GM23338 (cell line): ENCODE results near the gene CNOT1. TPM values are rescaled to one million over a fixed set of nuclear protein-coding genes. Genes with fewer than 3 reads are reported as not detected.

ENCODE experiments used
- ATAC-seq: fragments of 200-7000 bp; cut with Tn5 transposase; 3 replicates; pipeline ENCODE4 v1.9.1; 2020
- DNase-seq: peaks from one replicate; pipeline ENCODE4 v3.0.0-alpha.2; 2015; ENCODE audit warnings: low spot score
- H2AFZ ChIP-seq: fragments of 200-600 bp; sonication (generic); 2 replicates; pipeline ENCODE4 v1.8.0; 2016; ENCODE audit warnings: antibody characterized with exemption, mild to moderate bottlenecking, moderate library complexity
- H3F3A ChIP-seq: fragments of 200-600 bp; sonication (generic); replicated peaks from 2 replicates; pipeline ENCODE4 v1.8.0; 2017; ENCODE audit warnings: antibody characterized with exemption, mixed run types, low read depth
- H3K27ac ChIP-seq: fragments of 200-600 bp; sonication (generic); 2 replicates; pipeline ENCODE4 v1.6.1; 2016; ENCODE audit warnings: low read depth
- H3K27me3 ChIP-seq: fragments of 200-600 bp; sonication (generic); 2 replicates; pipeline ENCODE4 v1.8.0; 2016; ENCODE audit warnings: mild to moderate bottlenecking, mixed run types, moderate library complexity; ENCODE audit not compliant: insufficient read depth
- H3K36me3 ChIP-seq: fragments of 200-600 bp; sonication (generic); 2 replicates; pipeline ENCODE4 v1.8.0; 2016; ENCODE audit warnings: mild to moderate bottlenecking; ENCODE audit not compliant: insufficient read depth
- H3K4me1 ChIP-seq: fragments of 200-600 bp; sonication (generic); 2 replicates; pipeline ENCODE4 v1.8.0; 2016; ENCODE audit warnings: mild to moderate bottlenecking, moderate library complexity; ENCODE audit not compliant: insufficient read depth
- H3K4me2 ChIP-seq: fragments of 200-600 bp; sonication (generic); 2 replicates; pipeline ENCODE4 v1.7.1; 2017; ENCODE audit warnings: mixed run types
- H3K4me3 ChIP-seq: fragments of 200-600 bp; sonication (generic); 2 replicates; pipeline ENCODE4 v1.6.1; 2016; ENCODE audit warnings: mixed run types
- H3K79me2 ChIP-seq: fragments of 200-600 bp; sonication (generic); replicated peaks from 2 replicates; pipeline ENCODE4 v1.8.0; 2017; ENCODE audit warnings: mild to moderate bottlenecking; ENCODE audit not compliant: insufficient read depth
- H3K9me2 ChIP-seq: fragments of 200-600 bp; sonication (generic); 2 replicates; pipeline ENCODE4 v1.8.0; 2017; ENCODE audit not compliant: insufficient read depth
- H4K20me1 ChIP-seq: fragments of 200-600 bp; sonication (generic); replicated peaks from 2 replicates; pipeline ENCODE4 v1.8.0; 2017; ENCODE audit warnings: mild to moderate bottlenecking; ENCODE audit not compliant: insufficient read depth
- H3K27ac Mint-ChIP-seq: 2 replicates; pipeline ENCODE4 v1.8.0; 2020; ENCODE audit warnings: inconsistent platforms, mild to moderate bottlenecking, moderate library complexity, mixed read lengths
- H3K27me3 Mint-ChIP-seq: 3 replicates; pipeline ENCODE4 v1.8.0; 2022; ENCODE audit warnings: low read depth, mild to moderate bottlenecking, moderate library complexity, mixed read lengths, inconsistent platforms; ENCODE audit not compliant: insufficient read depth, poor library complexity
- H3K36me3 Mint-ChIP-seq: 3 replicates; pipeline ENCODE4 v1.8.0; 2021; ENCODE audit warnings: low read depth, mild to moderate bottlenecking, inconsistent platforms, moderate library complexity, mixed read lengths
- H3K4me1 Mint-ChIP-seq: 3 replicates; pipeline ENCODE4 v1.8.0; 2020; ENCODE audit warnings: mild to moderate bottlenecking, inconsistent platforms, mixed read lengths
- H3K4me3 Mint-ChIP-seq: 3 replicates; pipeline ENCODE4 v1.8.0; 2021; ENCODE audit warnings: moderate library complexity, mild to moderate bottlenecking, inconsistent platforms, mixed read lengths
- H3K9me3 Mint-ChIP-seq: 3 replicates; pipeline ENCODE4 v1.8.0; 2020; ENCODE audit warnings: moderate library complexity, mild to moderate bottlenecking, inconsistent platforms, mixed read lengths
- CREB1 ChIP-seq: fragments of 250-450 bp; sonication (Bioruptor Pico); IDR thresholded peaks from 2 replicates; pipeline ENCODE4 v1.5.0; 2020; ENCODE audit warnings: low read depth, mild to moderate bottlenecking, moderate library complexity
- ETS1 ChIP-seq: IDR thresholded peaks from 2 replicates; pipeline ENCODE4 v1.6.1; 2016; ENCODE audit warnings: antibody characterized with exemption
- EZH2 ChIP-seq: fragments of 200-600 bp; sonication (generic); IDR thresholded peaks from one replicate; pipeline ENCODE4 v1.8.0; 2017; ENCODE audit warnings: antibody characterized with exemption, mild to moderate bottlenecking, low read depth; ENCODE audit not compliant: unreplicated experiment
- JUNB ChIP-seq: IDR thresholded peaks from one replicate; pipeline ENCODE4 v1.6.1; 2016; ENCODE audit warnings: antibody characterized with exemption; ENCODE audit not compliant: unreplicated experiment
- NANOG ChIP-seq: IDR thresholded peaks from 2 replicates; pipeline ENCODE4 v1.6.1; 2016; ENCODE audit warnings: antibody characterized with exemption, borderline replicate concordance
- POLR2AphosphoS5 ChIP-seq: IDR thresholded peaks from 2 replicates; pipeline ENCODE4 v1.6.1; 2016; ENCODE audit warnings: antibody characterized with exemption, low read depth
- REST ChIP-seq: IDR thresholded peaks from one replicate; pipeline ENCODE4 v1.6.1; 2018; ENCODE audit warnings: antibody characterized with exemption; ENCODE audit not compliant: unreplicated experiment
- STAT1 ChIP-seq: IDR thresholded peaks from one replicate; pipeline ENCODE4 v1.6.1; 2016; ENCODE audit warnings: antibody characterized with exemption; ENCODE audit not compliant: unreplicated experiment
- ZNF114 ChIP-seq: fragments of 250-450 bp; sonication (Bioruptor Pico); IDR thresholded peaks from 2 replicates; pipeline ENCODE4 v1.5.0; 2020; ENCODE audit warnings: mild to moderate bottlenecking, moderate library complexity
- polyA plus RNA-seq: library from polyadenylated mRNA; unstranded; fragments of >200 nt; fragmentation: Nextera tagmentation; extraction: Ambion mirVana; gene quantifications from 2 replicates; pipeline ENCODE4 v1.2.1, GENCODE V29; 2016
- total RNA-seq: library from RNA; depleted of rRNA; stranded (reverse); fragments of >200 nt; shearing (Covaris generic); gene quantifications from 2 replicates; pipeline ENCODE4 v1.2.3, GENCODE V29; 2014
- TF ChIP-seq, protein P1 (sequence below), 2 experiments: fragments of 200-600 bp in 1 of 2; sonication (generic) in 1 of 2; conservative IDR thresholded peaks; 2 replicates each; pipeline versions ENCODE4 v1.5.1 to v1.6.1; 2016 to 2017; ENCODE audit warnings: antibody characterized with exemption in 2 of 2, low read depth in 2 of 2, mild to moderate bottlenecking in 2 of 2, moderate library complexity in 1 of 2

CNOT1 gene
- total and polyA plus RNA-seq, 2 experiments from 2014 or later: 59.2 to 298 TPM

DNA sequence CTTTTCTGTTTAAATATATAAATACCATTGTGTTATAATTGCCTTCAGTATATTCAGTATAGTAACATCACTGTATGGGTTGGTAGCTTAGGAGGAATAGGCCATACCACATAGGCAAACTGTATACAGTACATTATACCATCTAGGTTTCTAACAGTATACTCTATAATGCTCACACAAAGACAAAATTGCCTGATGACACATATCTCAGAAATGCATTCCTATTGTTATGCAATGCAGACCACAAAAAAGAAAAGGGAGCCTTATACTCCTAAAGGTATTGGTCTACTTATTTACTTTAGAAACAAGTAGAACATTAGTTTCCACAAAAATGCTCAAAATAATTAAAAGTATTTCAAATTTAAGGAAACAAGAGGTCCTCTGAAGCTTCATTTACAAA is 66.4 kb downstream of the CNOT1 start (continued):
- TF ChIP-seq REST (no peak), EZH2 (no peak), POLR2AphosphoS5 (no peak), NANOG (no peak), ETS1 (no peak), STAT1 (no peak)
- TF ChIP-seq, protein P1, sequence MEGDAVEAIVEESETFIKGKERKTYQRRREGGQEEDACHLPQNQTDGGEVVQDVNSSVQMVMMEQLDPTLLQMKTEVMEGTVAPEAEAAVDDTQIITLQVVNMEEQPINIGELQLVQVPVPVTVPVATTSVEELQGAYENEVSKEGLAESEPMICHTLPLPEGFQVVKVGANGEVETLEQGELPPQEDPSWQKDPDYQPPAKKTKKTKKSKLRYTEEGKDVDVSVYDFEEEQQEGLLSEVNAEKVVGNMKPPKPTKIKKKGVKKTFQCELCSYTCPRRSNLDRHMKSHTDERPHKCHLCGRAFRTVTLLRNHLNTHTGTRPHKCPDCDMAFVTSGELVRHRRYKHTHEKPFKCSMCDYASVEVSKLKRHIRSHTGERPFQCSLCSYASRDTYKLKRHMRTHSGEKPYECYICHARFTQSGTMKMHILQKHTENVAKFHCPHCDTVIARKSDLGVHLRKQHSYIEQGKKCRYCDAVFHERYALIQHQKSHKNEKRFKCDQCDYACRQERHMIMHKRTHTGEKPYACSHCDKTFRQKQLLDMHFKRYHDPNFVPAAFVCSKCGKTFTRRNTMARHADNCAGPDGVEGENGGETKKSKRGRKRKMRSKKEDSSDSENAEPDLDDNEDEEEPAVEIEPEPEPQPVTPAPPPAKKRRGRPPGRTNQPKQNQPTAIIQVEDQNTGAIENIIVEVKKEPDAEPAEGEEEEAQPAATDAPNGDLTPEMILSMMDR (conservative IDR thresholded peaks at IDR 0.05; ENCODE audit: low read depth in 2 of 2): no peak

- TF ChIP-seq JUNB (no peak), CREB1 (CRISPR knock-in tag) (no peak), ZNF114 (CRISPR knock-in tag) (no peak), REST (no peak), ETS1 (no peak)
- TF ChIP-seq, protein P1 (conservative IDR thresholded peaks at IDR 0.05; ENCODE audit: low read depth in 2 of 2): no peak
- Mint-ChIP-seq H3K4me1 (no peaks in the 10 kb centered on the region), H3K4me3 (no peak overlapping the region), H3K9me3 (no peaks in the 10 kb centered on the region), H3K27me3 (peaks cover 2% of the 10 kb centered on the region), H3K36me3 (peaks cover 73% of the 10 kb centered on the region), H3K27ac (no peak overlapping the region)
- Histone ChIP-seq H3K4me1 (no peaks in the 10 kb centered on the region), H3K4me3 (no peak overlapping the region), H3K27me3 (no peaks in the 10 kb centered on the region), H3F3A (no peaks in the 10 kb centered on the region), H4K20me1 (peaks cover 17% of the 10 kb centered on the region; the same call in 1 of the 2 replicates), H3K9me2 (no peaks in the 10 kb centered on the region), H2AFZ (no peak overlapping the region), H3K79me2 (peaks cover 25% of the 10 kb centered on the region), H3K27ac (no peak overlapping the region), H3K36me3 (peaks cover 70% of the 10 kb centered on the region; the same call in 1 of the 2 replicates), H3K4me2 (no peak overlapping the region)
- DNase-seq (no peak), ATAC-seq (no peak)
Measured at GRCh38 chr16:58556678-58557077, 72.9 kb downstream of the CNOT1 start.
